Measurements from ENCODE around the gene KNG1. TPM values are rescaled to one million over a fixed set of nuclear protein-coding genes. Genes with fewer than 3 reads are reported as not detected.

Gene KNG1
- total and polyA plus RNA-seq, 2 of the 8 experiments (the other 6 are each of a cell fraction or from before 2014, with no cell fraction given), result 0.05 TPM; not detected in 1

- TF ChIP-seq GABPA (IDR thresholded peaks at IDR 0.05; ENCODE audit: borderline replicate concordance, insufficient read depth, low read length), result no peak
- TF ChIP-seq SIX5 (IDR thresholded peaks at IDR 0.05; ENCODE audit: low read depth, low read length), result no peak
- TF ChIP-seq JUN (IDR thresholded peaks at IDR 0.05; ENCODE audit: low read depth, low read length), result no peak
- no peak for TF ChIP-seq RNF2 (IDR thresholded peaks at IDR 0.05; ENCODE audit: borderline replicate concordance, low read depth, low read length, missing control alignments, poor library complexity, severe bottlenecking)
- TF ChIP-seq RBBP5 (IDR thresholded peaks at IDR 0.05; ENCODE audit: borderline replicate concordance, low read depth, low read length), result no peak
- TF ChIP-seq TBP (IDR thresholded peaks at IDR 0.05; ENCODE audit: low read depth, low read length), result no peak
- no peak for TF ChIP-seq NANOG (IDR thresholded peaks at IDR 0.05; ENCODE audit: insufficient read depth, low read depth, low read length, poor library complexity, severe bottlenecking)
- no peak for TF ChIP-seq ATF2 (IDR thresholded peaks at IDR 0.05; ENCODE audit: low read length)
- no peak for TF ChIP-seq POLR2AphosphoS5 (IDR thresholded peaks at IDR 0.05; ENCODE audit: low read depth, low read length)
- TF ChIP-seq POLR2A (IDR thresholded peaks at IDR 0.05; ENCODE audit: control extremely low read depth in 1 of 2, low read depth in 2 of 2, low read length in 2 of 2), result no peak
- H4K91ac ChIP-seq (replicated peaks; ENCODE audit: insufficient read length, low read length), result no peak overlapping the region
- H3K79me1 ChIP-seq (ENCODE audit: low read depth, low read length), result no peaks in the 10 kb centered on the region
- H3K4me1 ChIP-seq (replicated peaks in 1 of 4; ENCODE audit: control insufficient read depth in 3 of 4, insufficient read depth in 4 of 4, low read length in 3 of 4), result peaks cover 0 to 4% (median 0%) of the 10 kb centered on the region in 4 experiments; a peak in 1 of 7 replicates
- no peak overlapping the region for H3K27ac ChIP-seq (ENCODE audit: low read depth, low read length)
- H3K4ac ChIP-seq (replicated peaks; ENCODE audit: insufficient read length, low read depth, low read length), result no peak overlapping the region
- no peak overlapping the region for H3K23ac ChIP-seq (ENCODE audit: insufficient read length)
- ChIA-PET CTCF (ENCODE audit: partially characterized antibody) (interaction anchor here (1.3 kb wide), 1 partner anchor 8 kb away, joined by 4 read pairs; no protein-coding TSS in a partner anchor), POLR2A (ENCODE audit: partially characterized antibody) (no interaction called here)
- no peak overlapping the region for H2BK5ac ChIP-seq (ENCODE audit: low read depth, low read length)
- H4K5ac ChIP-seq (ENCODE audit: insufficient read length, low read depth, low read length), result no peak overlapping the region
- no peak overlapping the region for H2AFZ ChIP-seq (ENCODE audit: low read length)
- H3K56ac ChIP-seq (replicated peaks; ENCODE audit: insufficient read length, low read depth, low read length), result no peak overlapping the region
- H2BK15ac ChIP-seq (ENCODE audit: low read length), result no peak overlapping the region
- H4K20me1 ChIP-seq (replicated peaks in 1 of 2; ENCODE audit: control insufficient read depth in 1 of 2, insufficient read depth in 2 of 2, low read length in 2 of 2), result no peaks in the 10 kb centered on the region
- H3K79me2 ChIP-seq (ENCODE audit: control insufficient read depth in 1 of 2, insufficient read depth in 2 of 2, low read length in 2 of 2), result no peaks in the 10 kb centered on the region
- 94% methylated on average over 3 of the region's 3 CpGs; no CpG with 5 or more reads in 1 of the 2 experiments for WGBS, 2 experiments (ENCODE audit: extremely low coverage in 1 of 2, insufficient coverage in 1 of 2, insufficient read length in 1 of 2, insufficient replicate concordance in 2 of 2, low coverage in 1 of 2, low lambda C conversion rate in 2 of 2, missing lambda C conversion rate in 1 of 2)
- H2AK5ac ChIP-seq (ENCODE audit: low read depth, low read length), result no peak overlapping the region
- H3K4me2 ChIP-seq (ENCODE audit: insufficient read depth in 1 of 2, low read depth in 2 of 2, low read length in 2 of 2), result no peak overlapping the region
- H4K8ac ChIP-seq (ENCODE audit: extremely low read depth, insufficient read depth, low read length), result no peak overlapping the region
- H2BK20ac ChIP-seq (ENCODE audit: low read length), result 0 out of 2 replicates have a peak overlapping the region, but pooled peaks have one; percentile 56
- DNase-seq (ENCODE audit: low read depth in 1 of 2, low spot score in 2 of 2) (no peak), FAIRE-seq (no peak)
- H2BK120ac ChIP-seq (replicated peaks; ENCODE audit: low read depth, low read length), result no peak overlapping the region
- no peak overlapping the region for H3K4me3 ChIP-seq (ENCODE audit: extremely low read depth in 1 of 4, insufficient read depth in 2 of 4, low read depth in 3 of 4, low read length in 4 of 4)
- H3K9me3 ChIP-seq (ENCODE audit: insufficient read depth in 2 of 2, low read depth in 1 of 2, low read length in 1 of 2), result no peaks in the 10 kb centered on the region
- no peaks in the 10 kb centered on the region; the same call in 1 of the 2 replicates for H3K23me2 ChIP-seq (ENCODE audit: low read depth, low read length)
- no peaks in the 10 kb centered on the region for H3K36me3 ChIP-seq (ENCODE audit: control insufficient read depth in 2 of 4, insufficient read depth in 4 of 4, low read length in 3 of 4)
- no peak overlapping the region for H3K9ac ChIP-seq (replicated peaks in 1 of 4; ENCODE audit: extremely low read depth in 1 of 4, low read depth in 3 of 4, low read length in 3 of 4)
- no peaks in the 10 kb centered on the region for H3K27me3 ChIP-seq (replicated peaks in 1 of 4; ENCODE audit: control insufficient read depth in 3 of 4, extremely low read depth in 1 of 4, insufficient read depth in 3 of 4, low read length in 3 of 4)
- H2BK12ac ChIP-seq (ENCODE audit: low read depth, low read length), result no peak overlapping the region
- no peak overlapping the region for H3K14ac ChIP-seq (ENCODE audit: insufficient read length)
- no peak overlapping the region for H3K18ac ChIP-seq (ENCODE audit: extremely low read depth, low read length)
These were observed 46.1 kb upstream of the KNG1 start for GRCh38 chr3:186671051-186671450.

All from H1 (cell line).